Measurements from ENCODE around the gene ABHD6. TPM values are rescaled to one million over a fixed set of nuclear protein-coding genes. Genes with fewer than 3 reads are reported as not detected.

The ABHD6 gene
- total and polyA plus RNA-seq, 2 donors (not counting 3 experiments of a cell fraction or from before 2014, with no cell fraction given) = 5.8 to 7.5 TPM

DNA sequence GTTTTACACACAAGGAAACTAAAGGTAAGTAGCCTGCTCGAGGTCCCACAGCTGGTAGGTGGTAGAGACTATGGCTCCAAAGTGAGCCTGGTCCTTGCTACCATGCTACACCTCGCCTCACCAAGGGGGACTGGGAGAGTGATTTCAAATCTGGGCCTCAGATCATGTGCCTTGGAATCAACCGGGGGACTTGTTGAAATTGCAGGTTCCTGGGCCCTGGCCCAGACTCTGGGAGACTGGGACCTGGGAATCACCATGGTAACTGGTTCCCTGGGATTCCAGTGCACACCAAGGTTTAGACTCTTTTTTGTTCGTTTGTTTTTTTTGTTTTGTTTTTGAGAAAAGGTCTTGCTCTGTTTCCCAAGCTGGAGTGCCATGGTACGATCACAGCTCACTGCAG is 47.9 kb upstream of the ABHD6 start:
- dilution Hi-C loops (cut with MboI; ENCODE audit: extremely low pct_ligation_motif_present, low sequenced_read_pairs) = loop anchor here (10.0 kb wide), 1 partner anchor 115 kb away; the partner anchor contains the start of genes HTD2 and RPP14
- H3K4me1 ChIP-seq (ENCODE audit: control insufficient read depth, extremely low read depth, insufficient read depth, low read length) = no peaks in the 10 kb centered on the region
- no peaks in the 10 kb centered on the region for H3K36me3 ChIP-seq (ENCODE audit: control insufficient read depth in 2 of 2, extremely low read depth in 1 of 2, insufficient read depth in 2 of 2, low read length in 2 of 2)
- ChIA-PET CTCF (interaction anchor here (0.9 to 10.8 kb wide), 9 partner anchors 9 to 117 kb away, joined by 3 to 369 read pairs (median 7); partner anchors contain the start of genes ABHD6, HTD2 and RPP14), POLR2A (no interaction called here)
- H3K9me3 ChIP-seq (replicated peaks; ENCODE audit: control insufficient read depth, insufficient read depth, low read length) = no peaks in the 10 kb centered on the region
- H2AFZ ChIP-seq (ENCODE audit: low read depth, low read length) = no peak overlapping the region
- no peaks in the 10 kb centered on the region for H3K27me3 ChIP-seq (ENCODE audit: control insufficient read depth in 2 of 2, insufficient read depth in 2 of 2, low read length in 2 of 2)
- no peak overlapping the region for H3K4me2 ChIP-seq (ENCODE audit: insufficient read depth, low read length)
- DNase-seq (ENCODE audit: low read depth, low spot score) = no peak
- intact Hi-C loops (cut with micrococcal nuclease) = loop anchor here (5.0 kb wide), 1 partner anchor 438 kb away; no protein-coding TSS in a partner anchor
- BruUV-seq (replicated peaks) = no TSS peak
- H3K9me1 ChIP-seq (replicated peaks; ENCODE audit: control insufficient read depth, extremely low read depth, insufficient read depth, low read length) = no peaks in the 10 kb centered on the region
- H3K9ac ChIP-seq (replicated peaks; ENCODE audit: extremely low read depth, insufficient read depth, low read length) = no peak overlapping the region
- no peak overlapping the region for H3K4me3 ChIP-seq (replicated peaks in 1 of 3; ENCODE audit: insufficient read depth in 1 of 3, low read depth in 1 of 3, low read length in 3 of 3)
- TF ChIP-seq, protein P1, sequence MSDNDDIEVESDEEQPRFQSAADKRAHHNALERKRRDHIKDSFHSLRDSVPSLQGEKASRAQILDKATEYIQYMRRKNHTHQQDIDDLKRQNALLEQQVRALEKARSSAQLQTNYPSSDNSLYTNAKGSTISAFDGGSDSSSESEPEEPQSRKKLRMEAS (IDR thresholded peaks at IDR 0.05; ENCODE audit: insufficient read depth, insufficient read length) = no peak
- TF ChIP-seq FOS (IDR thresholded peaks at IDR 0.05; ENCODE audit: borderline replicate concordance, insufficient read depth, low read length) (no peak), POLR2A (IDR thresholded peaks at IDR 0.05; ENCODE audit: low read depth, low read length) (no peak), MYC (IDR thresholded peaks at IDR 0.05; ENCODE audit: low read depth, low read length) (no peak), CTCF (IDR thresholded peaks at IDR 0.05; ENCODE audit: extremely low read depth in 1 of 2, insufficient read depth in 1 of 2, low read depth in 1 of 2, low read length in 2 of 2) (no peak), EZH2 (IDR thresholded peaks at IDR 0.05; ENCODE audit: borderline replicate concordance, low read depth, low read length, severe bottlenecking) (no peak), POLR2AphosphoS5 (IDR thresholded peaks at IDR 0.05; ENCODE audit: insufficient read depth, low read depth, low read length) (no peak), GATA2 (IDR thresholded peaks at IDR 0.05; ENCODE audit: insufficient read depth, insufficient read length, low read depth, low read length) (no peak), JUN (IDR thresholded peaks at IDR 0.05; ENCODE audit: borderline replicate concordance, insufficient read depth, insufficient read length, low read depth) (no peak)
- H4K20me1 ChIP-seq (replicated peaks; ENCODE audit: control insufficient read depth, extremely low read depth, insufficient read depth, low read length) = no peaks in the 10 kb centered on the region
- H3K27ac ChIP-seq (ENCODE audit: insufficient read depth, low read depth, low read length) = no peak overlapping the region
- H3K79me2 ChIP-seq (ENCODE audit: control insufficient read depth, insufficient read depth, low read length) = no peaks in the 10 kb centered on the region
- no peak for FAIRE-seq
